NCI-H345 (cell line): ENCODE measurements around the gene CRTAC1.

ENCODE experiments used
- DNase-seq: peaks from one replicate; lab custom pipeline; 2025; lab: John Stamatoyannopoulos, UW

CRTAC1 gene

GRCh38 chr10:98029149-98030092 is 1.0 kb downstream of the CRTAC1 start:
- no peak for DNase-seq

GRCh38 chr10:98028168-98028770 is 2.2 kb downstream of the CRTAC1 start:
- DNase-seq, result peak; percentile 30

GRCh38 chr10:98023024-98023423 is 7.4 kb downstream of the CRTAC1 start:
- DNase-seq, result no peak

- no peak for DNase-seq
These were observed 9.6 kb downstream of the CRTAC1 start for GRCh38 chr10:98020784-98021183.

GRCh38 chr10:98020254-98020653 is 10.2 kb downstream of the CRTAC1 start:
- DNase-seq, result no peak

- DNase-seq, result no peak
These were observed 10.6 kb downstream of the CRTAC1 start for GRCh38 chr10:98019784-98020183.

GRCh38 chr10:98016772-98017475 is 13.5 kb downstream of the CRTAC1 start:
- no peak for DNase-seq

GRCh38 chr10:98013776-98014175 is 16.6 kb downstream of the CRTAC1 start:
- no peak for DNase-seq

- no peak for DNase-seq
These were observed 17.3 kb downstream of the CRTAC1 start for GRCh38 chr10:98013122-98013521.

GRCh38 chr10:98012644-98013043 is 17.8 kb downstream of the CRTAC1 start:
- no peak for DNase-seq

GRCh38 chr10:98010939-98011685 is 19.3 kb downstream of the CRTAC1 start:
- DNase-seq, result no peak

GRCh38 chr10:98006266-98006665 is 24.2 kb downstream of the CRTAC1 start:
- DNase-seq, result peak; percentile 15

- no peak for DNase-seq
These were observed 28.7 kb downstream of the CRTAC1 start for GRCh38 chr10:98001736-98002135.

- no peak for DNase-seq
These were observed 30.1 kb downstream of the CRTAC1 start for GRCh38 chr10:98000346-98000745.

- no peak for DNase-seq
These were observed 30.5 kb downstream of the CRTAC1 start for GRCh38 chr10:97999923-98000248.

GRCh38 chr10:97999066-97999922 is 31.1 kb downstream of the CRTAC1 start:
- no peak for DNase-seq

- DNase-seq, result no peak
These were observed 38.5 kb downstream of the CRTAC1 start for GRCh38 chr10:97991871-97992270.

GRCh38 chr10:97981816-97982215 is 48.6 kb downstream of the CRTAC1 start:
- DNase-seq, result no peak

- no peak for DNase-seq
These were observed 52.7 kb downstream of the CRTAC1 start for GRCh38 chr10:97977673-97978072.

- DNase-seq, result no peak
These were observed 54.8 kb downstream of the CRTAC1 start for GRCh38 chr10:97975598-97975997.
